ENCODE data around the gene CCDC78.
A peak's percentile ranks its signal among the peaks of the same experiment; 100 is the strongest.

CCDC78 gene

GRCh38 chr16:726438-727290 lies at the start of gene CCDC78, which contains the start of gene HAGHL:
Gene CCDC78 (minus strand): TSS chr16:726443. CDS start chr16:726367, 76 bp downstream.
Gene HAGHL (plus strand): TSS chr16:727106. CDS start chr16:727510, 404 bp downstream.
- peak; percentile 79 for DNase-seq

GRCh38 chr16:775236-775796 lies 49.1 kb upstream of the CCDC78 start:
- no peak for DNase-seq

GRCh38 chr16:774086-775001 lies 48.1 kb upstream of the CCDC78 start:
- DNase-seq, result no peak

GRCh38 chr16:772959-773358 lies 46.7 kb upstream of the CCDC78 start:
- no peak for DNase-seq

- DNase-seq, result no peak
Measured at GRCh38 chr16:770411-770810, 44.2 kb upstream of the CCDC78 start.

GRCh38 chr16:769934-770333 lies 43.7 kb upstream of the CCDC78 start:
- no peak for DNase-seq

- no peak for DNase-seq
Measured at GRCh38 chr16:769184-769784, 43.0 kb upstream of the CCDC78 start.

- no peak for DNase-seq
Measured at GRCh38 chr16:768428-768827, 42.2 kb upstream of the CCDC78 start.

- DNase-seq, result no peak
Measured at GRCh38 chr16:767743-768235, 41.5 kb upstream of the CCDC78 start.

GRCh38 chr16:766820-767640 lies 40.8 kb upstream of the CCDC78 start:
- DNase-seq, result no peak

- DNase-seq, result no peak
Measured at GRCh38 chr16:766008-766819, 40.0 kb upstream of the CCDC78 start.

GRCh38 chr16:765488-765865 lies 39.2 kb upstream of the CCDC78 start:
- no peak for DNase-seq

GRCh38 chr16:764848-765487 lies 38.7 kb upstream of the CCDC78 start:
- DNase-seq, result no peak

- no peak for DNase-seq
Measured at GRCh38 chr16:764184-764750, 38.0 kb upstream of the CCDC78 start.

- DNase-seq, result no peak
Measured at GRCh38 chr16:763369-764183, 37.3 kb upstream of the CCDC78 start.

- DNase-seq, result no peak
Measured at GRCh38 chr16:762595-763268, 36.5 kb upstream of the CCDC78 start.

- DNase-seq, result no peak
Measured at GRCh38 chr16:761625-762513, 35.6 kb upstream of the CCDC78 start.
